Measurements from ENCODE around the gene ACE2. TPM values are rescaled to one million over a fixed set of nuclear protein-coding genes. Genes with fewer than 3 reads are reported as not detected.
A peak's percentile ranks its signal among the peaks of the same experiment; 100 is the strongest.

The ACE2 gene
- total and polyA plus RNA-seq, 3 donors from 2014 or later, result 78.9 to 119 (median 116) TPM

DNA sequence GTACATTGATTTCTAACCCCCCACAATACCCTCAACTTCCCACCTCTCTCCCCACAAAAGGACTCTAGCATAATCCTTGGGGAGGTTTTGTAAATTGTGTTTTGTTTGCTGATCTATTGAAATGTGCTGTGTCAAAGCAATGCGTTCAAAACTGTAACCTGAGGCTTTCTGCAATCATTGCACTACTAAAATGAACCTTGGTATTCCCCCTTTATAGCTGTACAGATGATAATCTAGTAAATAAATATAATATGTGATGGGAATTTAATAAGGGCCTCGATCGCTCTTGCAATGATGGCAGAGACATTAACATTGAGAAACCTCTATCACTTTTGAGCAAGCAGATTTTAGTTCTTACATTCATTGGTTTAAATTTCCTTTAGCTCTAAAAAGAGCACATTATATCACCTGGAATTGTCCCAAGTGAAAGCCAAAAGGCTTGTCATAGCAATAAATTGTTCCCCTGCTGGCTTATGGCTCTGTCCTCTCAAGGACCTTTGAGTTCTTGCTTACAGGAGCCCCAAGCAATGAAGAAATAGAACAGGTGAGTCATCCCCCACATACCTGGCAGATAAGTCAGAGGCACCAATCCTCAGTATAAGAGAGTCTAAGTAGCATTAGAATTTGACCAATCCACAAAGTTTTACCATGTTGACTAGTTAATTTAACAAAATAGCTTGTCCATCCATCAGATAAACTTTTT lies 18.4 kb upstream of the ACE2 start:
- H3K27ac ChIP-seq, result no peak overlapping the region
- TF ChIP-seq, protein P1, sequence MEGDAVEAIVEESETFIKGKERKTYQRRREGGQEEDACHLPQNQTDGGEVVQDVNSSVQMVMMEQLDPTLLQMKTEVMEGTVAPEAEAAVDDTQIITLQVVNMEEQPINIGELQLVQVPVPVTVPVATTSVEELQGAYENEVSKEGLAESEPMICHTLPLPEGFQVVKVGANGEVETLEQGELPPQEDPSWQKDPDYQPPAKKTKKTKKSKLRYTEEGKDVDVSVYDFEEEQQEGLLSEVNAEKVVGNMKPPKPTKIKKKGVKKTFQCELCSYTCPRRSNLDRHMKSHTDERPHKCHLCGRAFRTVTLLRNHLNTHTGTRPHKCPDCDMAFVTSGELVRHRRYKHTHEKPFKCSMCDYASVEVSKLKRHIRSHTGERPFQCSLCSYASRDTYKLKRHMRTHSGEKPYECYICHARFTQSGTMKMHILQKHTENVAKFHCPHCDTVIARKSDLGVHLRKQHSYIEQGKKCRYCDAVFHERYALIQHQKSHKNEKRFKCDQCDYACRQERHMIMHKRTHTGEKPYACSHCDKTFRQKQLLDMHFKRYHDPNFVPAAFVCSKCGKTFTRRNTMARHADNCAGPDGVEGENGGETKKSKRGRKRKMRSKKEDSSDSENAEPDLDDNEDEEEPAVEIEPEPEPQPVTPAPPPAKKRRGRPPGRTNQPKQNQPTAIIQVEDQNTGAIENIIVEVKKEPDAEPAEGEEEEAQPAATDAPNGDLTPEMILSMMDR (IDR thresholded peaks at IDR 0.05), result no peak
- WGBS, 2 donors, result 88 to 90% methylated on average over 3 of the region's 3 CpGs

DNA sequence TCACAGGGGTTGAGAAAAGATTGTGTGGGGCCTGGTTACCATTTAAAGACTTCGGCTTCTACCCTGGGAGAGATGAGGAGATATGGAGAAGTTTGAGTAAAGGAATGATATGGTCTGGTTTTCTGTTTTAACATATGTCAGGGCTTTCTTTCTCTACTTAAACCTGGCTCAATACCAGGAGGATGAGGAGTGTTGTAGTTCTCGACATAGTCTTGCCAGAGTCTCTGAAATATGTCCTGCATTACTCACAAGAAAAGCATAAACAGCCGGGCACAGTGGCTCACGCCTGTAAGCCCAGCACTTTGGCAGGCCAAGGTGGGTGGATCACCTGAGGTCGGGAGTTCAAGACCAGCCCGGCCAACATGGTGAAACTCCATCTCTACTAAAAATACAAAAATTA lies 16.4 kb upstream of the ACE2 start:
- no peaks in the 10 kb centered on the region for H3K36me3 ChIP-seq (ENCODE audit: low read depth, missing control alignments)
- H3K27ac ChIP-seq, result peak overlapping the region in 1 of 2 donors; percentile 64
- H3K27me3 ChIP-seq, result no peaks in the 10 kb centered on the region
- no peaks in the 10 kb centered on the region for H3K4me1 ChIP-seq
- no peak for TF ChIP-seq POLR2A (IDR thresholded peaks at IDR 0.05)
- TF ChIP-seq, protein P1 (IDR thresholded peaks at IDR 0.05), result no peak
- no peak for DNase-seq
- intact Hi-C loops (cut with DNase I; ENCODE audit: low total_unique reads), result no loop called here
- 91 to 92% methylated on average over 5 to 6 of the region's 6 CpGs for WGBS, 2 donors
- no peak overlapping the region for H3K4me3 ChIP-seq
- H3K9me3 ChIP-seq, result no peaks in the 10 kb centered on the region

More for the DNA sequence above, 18.4 kb upstream of the ACE2 start:
- intact Hi-C loops (cut with DNase I; ENCODE audit: low total_unique reads), result no loop called here
- H3K4me1 ChIP-seq, result no peaks in the 10 kb centered on the region
- H3K36me3 ChIP-seq (ENCODE audit: low read depth, missing control alignments), result no peaks in the 10 kb centered on the region
- no peaks in the 10 kb centered on the region for H3K9me3 ChIP-seq
- DNase-seq, result no peak
- H3K4me3 ChIP-seq, result no peak overlapping the region
- H3K27me3 ChIP-seq, result no peaks in the 10 kb centered on the region

DNA sequence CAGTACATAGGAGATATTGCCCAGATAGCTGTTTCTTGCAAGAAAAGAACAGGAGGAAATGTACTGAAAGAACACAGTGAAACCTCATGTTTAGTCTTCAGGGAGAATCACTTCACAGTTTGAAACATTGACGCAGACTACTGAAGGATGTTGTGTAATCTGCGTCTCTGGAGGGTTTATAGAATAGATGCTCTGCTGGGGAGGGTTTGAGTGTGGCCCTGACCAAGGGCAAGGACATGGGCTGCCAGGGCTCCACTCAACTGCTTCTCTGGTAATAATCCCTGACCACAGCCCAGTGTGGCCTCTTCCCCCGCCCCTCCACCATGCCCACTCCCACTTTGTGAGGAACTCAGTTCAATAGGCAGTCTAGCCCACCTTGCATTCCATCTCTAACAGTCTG lies 15.8 kb upstream of the ACE2 start:
- 37 to 67% methylated on average over 1 to 3 of the region's 3 CpGs for WGBS, 2 donors
- Histone ChIP-seq H3K9me3 (no peaks in the 10 kb centered on the region), H3K27ac (peak overlapping the region; percentile 11 to 64), H3K4me3 (no peak overlapping the region), H3K36me3 (ENCODE audit: low read depth, missing control alignments) (no peaks in the 10 kb centered on the region), H3K27me3 (no peaks in the 10 kb centered on the region), H3K4me1 (no peaks in the 10 kb centered on the region)
- peak; percentile 39 for DNase-seq
- TF ChIP-seq POLR2A (IDR thresholded peaks at IDR 0.05), result no peak
- TF ChIP-seq, protein P1 (IDR thresholded peaks at IDR 0.05), result no peak
- intact Hi-C loops (cut with DNase I; ENCODE audit: low total_unique reads), result no loop called here

DNA sequence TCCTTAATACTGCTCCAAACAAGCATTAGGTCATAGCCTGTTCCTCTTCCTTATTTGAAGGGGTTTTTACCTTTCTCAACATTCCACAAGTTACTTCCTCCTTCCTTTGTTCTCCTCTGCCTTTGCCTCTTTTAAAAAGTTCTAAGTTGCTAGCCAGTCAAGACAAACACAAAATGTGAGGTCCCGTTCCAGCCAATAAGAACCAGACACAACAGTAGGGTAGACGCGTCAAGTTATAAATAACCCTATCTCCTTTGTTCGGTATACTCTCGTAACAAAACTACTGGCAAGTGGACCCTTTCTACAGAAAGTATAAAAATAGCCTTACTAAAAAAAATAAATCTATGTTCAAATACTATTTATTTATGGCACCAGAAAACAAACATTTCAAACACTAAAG lies 6.3 kb upstream of the ACE2 start:
- Histone ChIP-seq H3K4me1 (no peaks in the 10 kb centered on the region), H3K4me3 (no peak overlapping the region), H3K27me3 (no peaks in the 10 kb centered on the region), H3K27ac (no peak overlapping the region), H3K9me3 (no peaks in the 10 kb centered on the region), H3K36me3 (ENCODE audit: low read depth, missing control alignments) (no peaks in the 10 kb centered on the region)
- TF ChIP-seq, protein P1 (IDR thresholded peaks at IDR 0.05), result no peak
- no peak for TF ChIP-seq POLR2A (IDR thresholded peaks at IDR 0.05)
- intact Hi-C loops (cut with DNase I; ENCODE audit: low total_unique reads), result no loop called here
- DNase-seq, result no peak
- WGBS, 2 donors, result 61 to 73% methylated on average over 5 of the region's 5 CpGs

DNA sequence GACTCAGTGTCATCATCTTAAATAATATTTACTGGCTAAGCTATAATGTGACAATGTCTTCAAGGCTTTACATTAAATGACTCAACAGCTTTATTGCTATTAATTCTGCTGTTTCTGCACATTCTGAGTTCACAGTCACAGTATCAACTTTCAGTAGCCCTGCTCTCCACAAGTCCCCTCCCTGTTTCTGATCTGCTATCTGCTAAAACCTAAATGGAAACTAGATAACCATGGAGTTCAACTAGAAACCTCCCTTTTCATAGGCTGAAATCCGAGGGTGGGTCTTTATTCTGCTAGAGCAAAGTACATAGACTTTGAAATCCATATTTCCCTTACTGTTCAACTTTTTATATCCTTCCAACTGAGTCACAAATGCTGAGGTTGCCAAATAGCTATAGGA lies 5.4 kb upstream of the ACE2 start:
- no peaks in the 10 kb centered on the region for H3K36me3 ChIP-seq (ENCODE audit: low read depth, missing control alignments)
- H3K27me3 ChIP-seq, result no peaks in the 10 kb centered on the region
- no peak for DNase-seq
- no peak for TF ChIP-seq POLR2A (IDR thresholded peaks at IDR 0.05)
- TF ChIP-seq, protein P1 (IDR thresholded peaks at IDR 0.05), result no peak
- 36% methylated on average over 1 of the region's 1 CpG; no CpG with 5 or more reads in 1 of the 2 donors for WGBS, 2 donors
- intact Hi-C loops (cut with DNase I; ENCODE audit: low total_unique reads), result no loop called here
- H3K4me1 ChIP-seq, result no peaks in the 10 kb centered on the region
- no peak overlapping the region for H3K4me3 ChIP-seq
- no peak overlapping the region for H3K27ac ChIP-seq
- no peaks in the 10 kb centered on the region for H3K9me3 ChIP-seq
